Measurements from ENCODE around the gene XXYLT1. TPM values are rescaled to one million over a fixed set of nuclear protein-coding genes. Genes with fewer than 3 reads are reported as not detected.

The XXYLT1 gene
- total and polyA plus RNA-seq, 9 of the 15 experiments (the other 6 are each of a cell fraction or from before 2014, with no cell fraction given) = 1.9 to 18.9 (median 15.0) TPM

- no TSS peak for BruUV-seq (replicated peaks)
- Histone ChIP-seq H3K9ac (ENCODE audit: insufficient read depth in 1 of 2, low read depth in 2 of 2, low read length in 2 of 2) (no peak overlapping the region), H3K4me1 (replicated peaks in 1 of 2; ENCODE audit: control insufficient read depth in 2 of 2, insufficient read depth in 2 of 2, low read length in 2 of 2) (peaks cover 3 to 11% of the 10 kb centered on the region in 2 experiments; a peak in 3 of 5 replicates), H3K4me3 (no peak overlapping the region), H3K79me2 (ENCODE audit: control insufficient read depth, insufficient read depth, low read length) (no peaks in the 10 kb centered on the region), H2AFZ (ENCODE audit: low read depth, low read length) (no peak overlapping the region), H3K27ac (ENCODE audit: extremely low read depth, low read depth, low read length) (no peak overlapping the region), H4K20me1 (replicated peaks; ENCODE audit: control insufficient read depth, insufficient read depth, low read length) (no peaks in the 10 kb centered on the region), H3K9me3 (replicated peaks; ENCODE audit: control insufficient read depth, insufficient read depth, low read depth, low read length) (no peaks in the 10 kb centered on the region), H3K27me3 (ENCODE audit: control insufficient read depth in 2 of 2, insufficient read depth in 2 of 2, low read length in 2 of 2) (no peaks in the 10 kb centered on the region), H3K9me1 (ENCODE audit: control insufficient read depth, insufficient read depth, low read length) (no peaks in the 10 kb centered on the region), H3K4me2 (ENCODE audit: insufficient read depth, low read length) (no peak overlapping the region), H3K36me3 (ENCODE audit: control insufficient read depth, insufficient read depth, low read length) (peaks cover 2% of the 10 kb centered on the region; the same call in 1 of the 3 replicates)
- CTCF ChIA-PET (ENCODE audit: low intra/inter-chr PET ratio) = no interaction called here
- in situ Hi-C loops (cut with MboI) (no loop called here), intact Hi-C loops (cut with micrococcal nuclease) (no loop called here)
- no peak for TF ChIP-seq ZBTB12 (CRISPR knock-in tag; IDR thresholded peaks at IDR 0.05)
- no peak for TF ChIP-seq MCM7 (IDR thresholded peaks at IDR 0.05)
- no peak for TF ChIP-seq HNRNPUL1 (IDR thresholded peaks at IDR 0.05; ENCODE audit: low read length)
- no peak for TF ChIP-seq AFF1 (IDR thresholded peaks at IDR 0.05; ENCODE audit: low read depth in 1 of 2, partially characterized antibody in 2 of 2)
- no peak for TF ChIP-seq RHOXF2B (CRISPR knock-in tag; conservative IDR thresholded peaks at IDR 0.05)
- no peak for TF ChIP-seq ZNF717 (CRISPR knock-in tag; IDR thresholded peaks at IDR 0.05)
- no peak for TF ChIP-seq IRF2 (CRISPR knock-in tag; IDR thresholded peaks at IDR 0.05)
- TF ChIP-seq ZHX1 (conservative IDR thresholded peaks at IDR 0.05; ENCODE audit: low read length) = no peak
- TF ChIP-seq SMC3 (conservative IDR thresholded peaks at IDR 0.05; ENCODE audit: insufficient read depth, low read depth, low read length) = no peak
- POLR2A ChIA-PET = no interaction called here
- ATAC-seq (no peak), FAIRE-seq (no peak), DNase-seq (ENCODE audit: extremely low read depth in 1 of 4, low spot score in 3 of 4) (no peak)
- 75% methylated on average over 4 of the region's 4 CpGs for WGBS (ENCODE audit: insufficient coverage, low coverage, missing lambda C conversion rate)
Measured at GRCh38 chr3:195133013-195133412, 137.9 kb downstream of the XXYLT1 start.

Measured in K562 (cell line).